HG03575 (cell line): ENCODE data around the gene COMT.

Experiments used
- ATAC-seq: cut with Tn5 transposase; IDR thresholded peaks from one replicate; pipeline ENCODE4 v1.9.1; 2021; ENCODE audit not compliant: unreplicated experiment, insufficient number of reproducible peaks, low FRiP score; ENCODE audit errors: extremely low read depth

The COMT gene

DNA sequence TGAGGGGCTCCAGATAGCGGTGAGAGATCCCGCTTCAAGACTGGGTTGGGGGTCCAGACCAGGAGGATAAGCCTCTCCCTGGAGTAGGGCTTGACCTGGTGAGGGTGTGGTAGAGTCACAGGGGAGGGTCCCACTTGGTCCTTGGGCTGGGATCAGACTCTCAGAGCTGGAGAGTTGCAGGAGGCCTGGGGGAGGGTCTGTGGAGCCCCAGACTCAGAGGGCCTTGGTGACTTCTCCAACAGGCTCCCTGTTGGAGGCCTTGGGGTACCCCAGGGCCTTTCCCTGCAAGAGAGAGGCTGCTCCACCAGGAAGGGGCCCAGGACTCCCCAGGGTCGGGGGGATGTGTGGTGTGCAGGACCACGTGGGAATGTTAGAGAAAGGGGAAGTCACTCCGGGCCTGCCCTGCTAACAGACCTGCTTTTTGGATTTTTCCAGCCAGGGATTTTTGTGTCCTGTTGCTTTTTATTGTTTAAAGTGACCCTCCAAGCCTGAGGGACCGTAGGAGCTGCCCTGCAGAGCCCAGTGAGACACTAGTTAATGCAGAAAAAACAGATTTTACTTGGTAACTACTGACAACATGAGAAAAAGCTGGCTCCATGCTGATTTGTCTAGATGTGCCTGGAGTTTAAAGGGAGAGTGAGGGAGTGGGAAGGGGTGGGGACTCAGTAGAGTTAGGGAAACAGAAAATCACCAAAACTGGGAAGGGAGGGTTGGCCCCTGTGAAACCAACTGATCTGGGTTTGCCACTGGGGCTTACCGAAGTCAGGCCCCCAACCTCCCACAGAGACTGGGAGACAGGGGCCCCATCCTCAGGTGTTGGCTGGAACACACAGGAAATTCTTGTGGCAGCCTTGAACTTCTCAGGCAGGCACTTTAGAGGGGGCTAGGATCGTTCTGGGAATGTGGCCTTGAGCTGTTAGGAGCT, 847 bp downstream of the COMT start:
- no peak for ATAC-seq

- no peak for ATAC-seq
These were observed 1.8 kb downstream of the COMT start for GRCh38 chr22:19943082-19944026.

GRCh38 chr22:19948057-19948760, 6.6 kb downstream of the COMT start:
- ATAC-seq: no peak

- no peak for ATAC-seq
These were observed 9.8 kb downstream of the COMT start for GRCh38 chr22:19951346-19951745.

DNA sequence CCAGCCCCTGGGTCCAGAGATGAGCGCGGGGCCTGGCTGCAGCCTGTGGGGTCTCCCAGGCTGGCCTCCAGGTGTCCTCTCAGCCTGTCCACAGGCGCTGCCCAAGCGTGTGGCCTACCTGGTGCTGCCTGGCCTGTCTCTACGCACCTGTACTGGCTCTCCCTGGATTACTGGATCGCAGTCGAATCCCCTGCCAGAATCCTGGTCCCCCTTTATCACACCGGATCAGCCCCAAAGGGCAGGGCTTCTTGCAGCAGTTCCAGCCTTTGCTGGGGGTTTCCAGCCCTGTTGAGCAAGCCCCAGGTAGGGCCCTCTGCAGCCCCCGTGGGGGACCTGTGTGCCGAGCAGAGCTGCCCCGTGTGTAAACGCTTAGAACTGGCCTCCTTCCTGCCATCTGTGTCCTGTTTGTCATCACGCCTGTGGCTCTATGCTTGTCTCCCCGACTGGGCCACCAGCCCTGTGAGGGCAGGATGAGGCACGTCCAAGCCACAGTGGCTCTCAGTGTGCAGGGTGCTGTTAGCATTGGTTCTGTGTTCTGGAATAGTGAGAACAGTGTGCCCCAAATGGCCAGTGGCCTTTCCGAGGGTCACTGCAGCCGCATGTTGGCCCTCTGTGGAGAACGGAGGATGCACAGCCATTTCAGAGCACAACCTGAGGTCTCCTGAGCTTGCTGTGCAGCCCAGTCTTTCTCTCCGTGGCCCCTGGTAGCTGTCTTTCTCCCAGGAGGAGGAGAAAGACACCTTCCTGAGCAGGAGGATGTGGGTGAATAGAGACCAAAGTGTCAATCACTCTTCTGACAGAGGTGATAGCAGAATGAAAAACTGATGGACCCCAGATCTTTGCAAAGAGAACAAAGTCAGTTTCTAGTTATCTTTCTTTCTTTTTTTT, 13.9 kb downstream of the COMT start:
- no peak for ATAC-seq

DNA sequence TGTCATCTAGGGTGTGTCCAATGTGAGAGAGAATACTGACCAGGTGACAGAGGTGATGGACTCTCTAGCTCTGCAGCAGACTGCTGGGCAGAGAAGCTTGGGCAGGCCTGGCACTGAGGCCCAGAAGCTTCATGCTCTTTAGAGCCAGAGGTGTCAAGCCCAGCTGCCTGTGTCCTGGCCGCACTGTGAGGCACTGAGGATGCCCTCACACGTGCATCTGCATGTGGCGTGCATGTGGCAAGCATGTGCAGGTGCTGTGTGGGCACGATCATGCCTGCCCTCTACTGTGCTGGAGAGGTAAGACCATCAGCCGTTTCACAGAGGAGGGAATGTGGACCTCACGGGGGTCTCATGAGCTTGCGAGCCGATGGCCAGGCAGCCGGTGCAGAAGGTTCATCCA, 15.9 kb downstream of the COMT start:
- no peak for ATAC-seq

GRCh38 chr22:19958083-19959042, 16.8 kb downstream of the COMT start:
- ATAC-seq: no peak

DNA sequence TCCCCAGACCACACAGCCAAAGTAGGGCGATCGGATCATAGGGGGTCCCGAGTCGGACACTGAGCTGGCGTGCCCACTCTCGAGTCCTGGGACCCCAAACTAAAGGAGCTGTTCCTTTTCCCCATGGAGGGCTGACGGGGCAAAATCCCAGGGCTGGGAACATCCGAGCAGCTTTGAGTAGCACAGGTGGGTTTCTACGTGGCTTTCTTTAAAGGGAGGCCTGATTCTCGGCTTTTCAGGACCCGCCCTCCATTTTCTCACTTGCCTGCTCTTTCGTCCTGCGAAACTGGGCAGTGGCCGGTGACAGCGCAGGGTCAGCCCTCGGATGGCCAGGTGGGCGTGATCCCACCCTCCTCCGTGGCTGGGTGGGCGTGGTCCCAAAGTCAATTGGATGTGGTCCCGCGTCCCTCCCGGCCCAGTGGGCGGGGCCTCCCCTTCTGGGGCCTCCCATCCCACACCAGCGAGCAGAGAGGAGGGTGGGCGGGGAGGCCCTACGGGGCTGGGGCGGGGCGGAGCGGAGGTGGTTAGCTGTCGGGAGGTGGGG, 17.5 kb downstream of the COMT start:
- ATAC-seq: no peak

GRCh38 chr22:19959587-19960490, 18.3 kb downstream of the COMT start:
- no peak for ATAC-seq

GRCh38 chr22:19960491-19961200, 19.1 kb downstream of the COMT start:
- no peak for ATAC-seq

DNA sequence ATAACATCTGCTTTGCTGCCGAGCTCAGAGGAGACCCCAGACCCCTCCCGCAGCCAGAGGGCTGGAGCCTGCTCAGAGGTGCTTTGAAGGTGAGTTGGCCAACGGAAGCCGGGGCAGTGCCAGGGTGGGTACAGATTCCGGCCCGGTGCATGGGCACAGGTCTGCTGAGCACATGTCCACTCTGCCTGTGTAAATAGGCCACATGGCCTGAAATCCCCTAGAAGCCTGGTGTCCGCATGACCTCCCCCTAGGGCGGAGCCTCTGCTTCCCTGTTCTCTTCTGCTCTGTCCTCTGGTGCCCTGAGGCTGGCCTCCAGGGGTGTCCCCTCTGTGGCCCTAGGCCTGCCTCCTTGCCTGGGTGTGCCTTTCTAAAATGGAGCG, 19.6 kb downstream of the COMT start:
- no peak for ATAC-seq

DNA sequence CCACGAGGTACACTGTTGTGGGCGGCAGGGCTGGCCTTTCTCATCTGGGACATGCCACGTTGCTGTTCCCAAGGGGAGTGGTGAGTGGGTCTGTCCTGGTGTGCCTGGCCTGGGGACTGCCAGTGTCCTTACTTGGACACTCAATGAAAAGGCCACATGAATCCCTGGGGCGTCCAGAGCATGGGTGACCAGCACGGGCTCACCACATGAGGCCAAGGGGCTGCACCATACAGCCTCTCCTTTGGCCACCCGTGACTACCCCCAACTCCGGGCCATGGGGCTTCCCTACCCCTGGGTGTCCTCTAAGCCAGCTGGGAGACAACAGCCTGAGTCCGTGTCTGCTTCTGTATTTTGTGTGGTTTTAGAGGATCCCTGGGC, 20.3 kb downstream of the COMT start:
- no peak for ATAC-seq

- ATAC-seq: no peak
These were observed 20.8 kb downstream of the COMT start for GRCh38 chr22:19962246-19962908.

GRCh38 chr22:19962909-19963806, 21.6 kb downstream of the COMT start:
- ATAC-seq: no peak
